Calu3 (cell line): ENCODE measurements around the gene ARHGEF2. TPM values are rescaled to one million over a fixed set of nuclear protein-coding genes. Genes with fewer than 3 reads are reported as not detected.
A peak's percentile ranks its signal among the peaks of the same experiment; 100 is the strongest.

Experiments
- BruUV-seq: library from RNA; stranded (reverse); fragments of 400-500 nt; replicated peaks from 2 replicates; lab custom pipeline; 2021; lab: Mats Ljungman, UMichigan
- CTCF ChIA-PET: fragments of 300-600 bp; sonication (Branson Sonifier 250); formaldehyde crosslinking; loops from one replicate; lab custom pipeline; 2022; ENCODE audit warnings: antibody characterized with exemption; lab: Charles Lee
- DNase-seq: peaks from one replicate; pipeline ENCODE4 v3.0.0; 2022
- H3K27ac Mint-ChIP-seq: one replicate; pipeline ENCODE4 v1.8.0; 2022; ENCODE audit warnings: mixed read lengths; ENCODE audit not compliant: unreplicated experiment
- H3K27me3 Mint-ChIP-seq: one replicate; pipeline ENCODE4 v1.8.0; 2022; ENCODE audit warnings: mixed read lengths; ENCODE audit not compliant: unreplicated experiment
- H3K36me3 Mint-ChIP-seq: one replicate; pipeline ENCODE4 v1.8.0; 2022; ENCODE audit warnings: mild to moderate bottlenecking, moderate library complexity, mixed read lengths; ENCODE audit not compliant: insufficient read depth, unreplicated experiment
- H3K4me1 Mint-ChIP-seq: one replicate; pipeline ENCODE4 v1.8.0; 2022; ENCODE audit warnings: mild to moderate bottlenecking, low read depth, mixed read lengths; ENCODE audit not compliant: unreplicated experiment
- H3K4me3 Mint-ChIP-seq: one replicate; pipeline ENCODE4 v1.8.0; 2022; ENCODE audit warnings: mild to moderate bottlenecking, low read depth, moderate library complexity, mixed read lengths; ENCODE audit not compliant: unreplicated experiment
- H3K9me3 Mint-ChIP-seq: one replicate; pipeline ENCODE4 v1.8.0; 2022; ENCODE audit warnings: low read depth, mixed read lengths; ENCODE audit not compliant: unreplicated experiment
- CTCF ChIP-seq: fragments of 200-600 bp; IDR thresholded peaks from one replicate; pipeline ENCODE4 v1.8.0; 2022; ENCODE audit warnings: antibody characterized with exemption; ENCODE audit not compliant: unreplicated experiment
- intact Hi-C: fragments of 100-400 bp; cut with micrococcal nuclease; formaldehyde crosslinking; loops from one replicate; pipeline ENCODE4 v1.10.0; 2022; ENCODE audit not compliant: unreplicated experiment
- total RNA-seq: library from RNA; stranded (reverse); gene quantifications from 2 replicates; pipeline ENCODE4 v1.2.3, GENCODE V29; 2022

Gene ARHGEF2
- total RNA-seq, 1 experiment from 2014 or later: 97.6 TPM

- Mint-ChIP-seq H3K27ac (peak overlapping the region; percentile 59), H3K4me1 (peaks cover 59% of the 10 kb centered on the region), H3K36me3 (peaks cover 76% of the 10 kb centered on the region), H3K9me3 (no peaks in the 10 kb centered on the region), H3K27me3 (no peaks in the 10 kb centered on the region), H3K4me3 (no peak overlapping the region)
- TF ChIP-seq CTCF: no peak
- intact Hi-C loops: loop anchor here (5.0 kb wide), 1 partner anchor 125 kb away; no protein-coding TSS in a partner anchor
- DNase-seq: no peak
- CTCF ChIA-PET: no interaction called here
- no TSS peak for BruUV-seq
These were observed 35.7 kb downstream of the ARHGEF2 start for GRCh38 chr1:155942578-155943141.

DNA sequence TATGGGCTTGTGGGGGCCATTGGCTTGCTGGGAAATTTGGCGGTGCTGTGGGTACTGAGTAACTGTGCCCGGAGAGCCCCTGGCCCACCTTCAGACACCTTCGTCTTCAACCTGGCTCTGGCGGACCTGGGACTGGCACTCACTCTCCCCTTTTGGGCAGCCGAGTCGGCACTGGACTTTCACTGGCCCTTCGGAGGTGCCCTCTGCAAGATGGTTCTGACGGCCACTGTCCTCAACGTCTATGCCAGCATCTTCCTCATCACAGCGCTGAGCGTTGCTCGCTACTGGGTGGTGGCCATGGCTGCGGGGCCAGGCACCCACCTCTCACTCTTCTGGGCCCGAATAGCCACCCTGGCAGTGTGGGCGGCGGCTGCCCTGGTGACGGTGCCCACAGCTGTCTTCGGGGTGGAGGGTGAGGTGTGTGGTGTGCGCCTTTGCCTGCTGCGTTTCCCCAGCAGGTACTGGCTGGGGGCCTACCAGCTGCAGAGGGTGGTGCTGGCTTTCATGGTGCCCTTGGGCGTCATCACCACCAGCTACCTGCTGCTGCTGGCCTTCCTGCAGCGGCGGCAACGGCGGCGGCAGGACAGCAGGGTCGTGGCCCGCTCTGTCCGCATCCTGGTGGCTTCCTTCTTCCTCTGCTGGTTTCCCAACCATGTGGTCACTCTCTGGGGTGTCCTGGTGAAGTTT lies 36.4 kb downstream of the ARHGEF2 start:
- H3K36me3 Mint-ChIP-seq: peaks cover 71% of the 10 kb centered on the region
- no peak for TF ChIP-seq CTCF
- intact Hi-C loops: loop anchor here (5.0 kb wide), 1 partner anchor 125 kb away; no protein-coding TSS in a partner anchor
- peaks cover 59% of the 10 kb centered on the region for H3K4me1 Mint-ChIP-seq
- no TSS peak for BruUV-seq
- no peak for DNase-seq
- no peaks in the 10 kb centered on the region for H3K27me3 Mint-ChIP-seq
- peak overlapping the region; percentile 93 for H3K27ac Mint-ChIP-seq
- peak overlapping the region; percentile 69 for H3K4me3 Mint-ChIP-seq
- CTCF ChIA-PET: no interaction called here
- no peaks in the 10 kb centered on the region for H3K9me3 Mint-ChIP-seq

GRCh38 chr1:155940993-155941844 lies 37.1 kb downstream of the ARHGEF2 start, which contains the start of gene RXFP4:
TSS of gene RXFP4 (plus strand) at chr1:155941638. CDS start at chr1:155941710, 72 bp downstream.
- BruUV-seq: no TSS peak
- no peaks in the 10 kb centered on the region for H3K9me3 Mint-ChIP-seq
- CTCF ChIA-PET: interaction anchor here (0.6 to 1.4 kb wide), 8 partner anchors 9 to 284 kb away, joined by 3 to 12 read pairs (median 4); no protein-coding TSS in a partner anchor
- TF ChIP-seq CTCF: no peak
- H3K4me1 Mint-ChIP-seq: peaks cover 55% of the 10 kb centered on the region
- H3K27ac Mint-ChIP-seq: peak within 1 kb of the TSS; percentile 93
- peak within 1 kb of the TSS; percentile 69 for H3K4me3 Mint-ChIP-seq
- intact Hi-C loops: loop anchor here (1.0 to 5.0 kb wide), 2 partner anchors 43 to 126 kb away; no protein-coding TSS in a partner anchor
- DNase-seq: peak; percentile 76
- H3K27me3 Mint-ChIP-seq: no peaks in the 10 kb centered on the region
- H3K36me3 Mint-ChIP-seq: peaks cover 63% of the 10 kb centered on the region

- CTCF ChIA-PET: interaction anchor here (0.6 to 1.4 kb wide), 8 partner anchors 9 to 285 kb away, joined by 3 to 12 read pairs (median 4); no protein-coding TSS in a partner anchor
- no peak for TF ChIP-seq CTCF
- H3K27ac Mint-ChIP-seq: peak overlapping the region; percentile 93
- intact Hi-C loops: loop anchor here (1.0 to 5.0 kb wide), 2 partner anchors 44 to 127 kb away; no protein-coding TSS in a partner anchor
- no TSS peak for BruUV-seq
- peak overlapping the region; percentile 69 for H3K4me3 Mint-ChIP-seq
- H3K36me3 Mint-ChIP-seq: peaks cover 56% of the 10 kb centered on the region
- DNase-seq: peak; percentile 56
- H3K4me1 Mint-ChIP-seq: peaks cover 51% of the 10 kb centered on the region
- no peaks in the 10 kb centered on the region for H3K27me3 Mint-ChIP-seq
- H3K9me3 Mint-ChIP-seq: no peaks in the 10 kb centered on the region
These were observed 37.8 kb downstream of the ARHGEF2 start for GRCh38 chr1:155940482-155940992.
